ENCODE measurements around the gene CCDC146. TPM values are rescaled to one million over a fixed set of nuclear protein-coding genes. Genes with fewer than 3 reads are reported as not detected.
A peak's percentile ranks its signal among the peaks of the same experiment; 100 is the strongest.
"Not testable (repeated sequence)": the region's sequence is repeated elsewhere in the genome, so short reads cannot be mapped to it uniquely, and the experiment has no call there.

Gene CCDC146
- total RNA-seq, 2 donors from 2014 or later, result 8.5 to 14.7 TPM

GRCh38 chr7:77275663-77276062, 153.2 kb downstream of the CCDC146 start:
- ATAC-seq, result peak; percentile 27
- H3K36me3 Mint-ChIP-seq (ENCODE audit: low read depth); H3K27me3 Mint-ChIP-seq; DNase-seq; H3K27ac Mint-ChIP-seq; H3K4me3 Mint-ChIP-seq; H3K9me3 ChIP-seq (ENCODE audit: control insufficient read depth, low read length, poor library complexity, severe bottlenecking): not testable (repeated sequence)
- H3K4me1 Mint-ChIP-seq, result peaks cover 10% of the 10 kb centered on the region

- H3K9me3 ChIP-seq (ENCODE audit: control insufficient read depth, low read length, poor library complexity, severe bottlenecking), result no peaks in the 10 kb centered on the region
- Mint-ChIP-seq H3K27ac (peak overlapping the region; percentile 70), H3K36me3 (ENCODE audit: low read depth) (peaks cover 5% of the 10 kb centered on the region), H3K4me3 (no peak overlapping the region), H3K27me3 (no peaks in the 10 kb centered on the region), H3K4me1 (peaks cover 10% of the 10 kb centered on the region)
- peak; percentile 88 for ATAC-seq
- no peak for DNase-seq
Measured at GRCh38 chr7:77276120-77276519, 153.7 kb downstream of the CCDC146 start.

GRCh38 chr7:77281780-77282478, 159.5 kb downstream of the CCDC146 start:
- ATAC-seq, result no peak
- Mint-ChIP-seq H3K27me3 (no peaks in the 10 kb centered on the region), H3K4me1 (peaks cover 2% of the 10 kb centered on the region), H3K36me3 (ENCODE audit: low read depth) (peaks cover 10% of the 10 kb centered on the region), H3K27ac (no peak overlapping the region), H3K4me3 (no peak overlapping the region)
- no peaks in the 10 kb centered on the region for H3K9me3 ChIP-seq (ENCODE audit: control insufficient read depth, low read length, poor library complexity, severe bottlenecking)
- DNase-seq, result no peak

GRCh38 chr7:77282897-77283296, 160.5 kb downstream of the CCDC146 start:
- H3K36me3 Mint-ChIP-seq (ENCODE audit: low read depth), result peaks cover 11% of the 10 kb centered on the region
- ATAC-seq (no peak), DNase-seq (no peak)
- no peaks in the 10 kb centered on the region for H3K27me3 Mint-ChIP-seq
- H3K4me1 Mint-ChIP-seq, result peaks cover 2% of the 10 kb centered on the region
- no peaks in the 10 kb centered on the region for H3K9me3 ChIP-seq (ENCODE audit: control insufficient read depth, low read length, poor library complexity, severe bottlenecking)
- H3K4me3 Mint-ChIP-seq, result no peak overlapping the region
- H3K27ac Mint-ChIP-seq, result no peak overlapping the region

GRCh38 chr7:77284005-77284404, 161.6 kb downstream of the CCDC146 start:
- Mint-ChIP-seq H3K36me3 (ENCODE audit: low read depth) (peaks cover 9% of the 10 kb centered on the region), H3K4me3 (no peak overlapping the region), H3K27me3 (no peaks in the 10 kb centered on the region), H3K4me1 (peaks cover 2% of the 10 kb centered on the region), H3K27ac (no peak overlapping the region)
- DNase-seq (no peak), ATAC-seq (no peak)
- no peaks in the 10 kb centered on the region for H3K9me3 ChIP-seq (ENCODE audit: control insufficient read depth, low read length, poor library complexity, severe bottlenecking)

- peaks cover 2% of the 10 kb centered on the region for H3K4me1 Mint-ChIP-seq
- DNase-seq, result no peak
- H3K36me3 Mint-ChIP-seq (ENCODE audit: low read depth), result peaks cover 12% of the 10 kb centered on the region
- H3K27me3 Mint-ChIP-seq, result no peaks in the 10 kb centered on the region
- no peak for ATAC-seq
- H3K9me3 ChIP-seq (ENCODE audit: control insufficient read depth, low read length, poor library complexity, severe bottlenecking), result no peaks in the 10 kb centered on the region
- H3K4me3 Mint-ChIP-seq, result no peak overlapping the region
- no peak overlapping the region for H3K27ac Mint-ChIP-seq
Measured at GRCh38 chr7:77284616-77285015, 162.2 kb downstream of the CCDC146 start.

GRCh38 chr7:77288676-77289320, 166.4 kb downstream of the CCDC146 start:
- Mint-ChIP-seq H3K4me3 (no peak overlapping the region), H3K36me3 (ENCODE audit: low read depth) (peaks cover 14% of the 10 kb centered on the region), H3K27ac (no peak overlapping the region), H3K27me3 (no peaks in the 10 kb centered on the region), H3K4me1 (no peaks in the 10 kb centered on the region)
- no peaks in the 10 kb centered on the region for H3K9me3 ChIP-seq (ENCODE audit: control insufficient read depth, low read length, poor library complexity, severe bottlenecking)
- no peak for ATAC-seq
- no peak for DNase-seq

- Mint-ChIP-seq H3K27ac (no peak overlapping the region), H3K36me3 (ENCODE audit: low read depth) (peaks cover 14% of the 10 kb centered on the region), H3K4me3 (no peak overlapping the region), H3K4me1 (no peaks in the 10 kb centered on the region), H3K27me3 (no peaks in the 10 kb centered on the region)
- ATAC-seq (no peak), DNase-seq (no peak)
- H3K9me3 ChIP-seq (ENCODE audit: control insufficient read depth, low read length, poor library complexity, severe bottlenecking), result no peaks in the 10 kb centered on the region
Measured at GRCh38 chr7:77289387-77289786, 167.0 kb downstream of the CCDC146 start.

- no peaks in the 10 kb centered on the region for H3K9me3 ChIP-seq (ENCODE audit: control insufficient read depth, low read length, poor library complexity, severe bottlenecking)
- ATAC-seq (no peak), DNase-seq (no peak)
- Mint-ChIP-seq H3K36me3 (ENCODE audit: low read depth) (peaks cover 12% of the 10 kb centered on the region), H3K27ac (no peak overlapping the region), H3K4me3 (no peak overlapping the region), H3K27me3 (no peaks in the 10 kb centered on the region), H3K4me1 (no peaks in the 10 kb centered on the region)
Measured at GRCh38 chr7:77290425-77290824, 168.0 kb downstream of the CCDC146 start.

- Mint-ChIP-seq H3K4me3 (no peak overlapping the region), H3K36me3 (ENCODE audit: low read depth) (peaks cover 8% of the 10 kb centered on the region), H3K4me1 (no peaks in the 10 kb centered on the region), H3K27ac (no peak overlapping the region), H3K27me3 (no peaks in the 10 kb centered on the region)
- no peaks in the 10 kb centered on the region for H3K9me3 ChIP-seq (ENCODE audit: control insufficient read depth, low read length, poor library complexity, severe bottlenecking)
- DNase-seq (no peak), ATAC-seq (no peak)
Measured at GRCh38 chr7:77293046-77293445, 170.6 kb downstream of the CCDC146 start.

GRCh38 chr7:77295549-77295948, 173.1 kb downstream of the CCDC146 start:
- no peak overlapping the region for H3K27ac Mint-ChIP-seq
- ATAC-seq, result no peak
- no peaks in the 10 kb centered on the region for H3K4me1 Mint-ChIP-seq
- DNase-seq, result no peak
- H3K36me3 Mint-ChIP-seq (ENCODE audit: low read depth), result peaks cover 2% of the 10 kb centered on the region
- H3K9me3 ChIP-seq (ENCODE audit: control insufficient read depth, low read length, poor library complexity, severe bottlenecking), result no peaks in the 10 kb centered on the region
- no peaks in the 10 kb centered on the region for H3K27me3 Mint-ChIP-seq
- no peak overlapping the region for H3K4me3 Mint-ChIP-seq

GRCh38 chr7:77306231-77307067, 184.0 kb downstream of the CCDC146 start:
- Mint-ChIP-seq H3K4me3 (no peak overlapping the region), H3K27me3 (no peaks in the 10 kb centered on the region), H3K4me1 (peaks cover 4% of the 10 kb centered on the region), H3K27ac (no peak overlapping the region), H3K36me3 (ENCODE audit: low read depth) (peaks cover 11% of the 10 kb centered on the region)
- H3K9me3 ChIP-seq (ENCODE audit: control insufficient read depth, low read length, poor library complexity, severe bottlenecking), result peaks cover 2% of the 10 kb centered on the region
- no peak for DNase-seq
- ATAC-seq, result no peak

- Mint-ChIP-seq H3K4me1 (peaks cover 4% of the 10 kb centered on the region), H3K36me3 (ENCODE audit: low read depth) (peaks cover 6% of the 10 kb centered on the region), H3K4me3 (no peak overlapping the region), H3K27me3 (no peaks in the 10 kb centered on the region), H3K27ac (no peak overlapping the region)
- ATAC-seq (no peak), DNase-seq (no peak)
- H3K9me3 ChIP-seq (ENCODE audit: control insufficient read depth, low read length, poor library complexity, severe bottlenecking), result no peaks in the 10 kb centered on the region
Measured at GRCh38 chr7:77308792-77309191, 186.4 kb downstream of the CCDC146 start.
